K562 (cell line): Measurements from ENCODE around the gene TMEM217. TPM values are rescaled to one million over a fixed set of nuclear protein-coding genes. Genes with fewer than 3 reads are reported as not detected.

Experiments
- ARID3A ChIP-seq: IDR thresholded peaks from 2 replicates; pipeline ENCODE4 v1.6.1; 2012; ENCODE audit warnings: low read depth, low read length, improper control_type of control experiment, borderline replicate concordance
- CEBPB ChIP-seq: fragments of 450-650 bp; IDR thresholded peaks from 2 replicates; pipeline ENCODE4 v1.6.1; 2016; ENCODE audit warnings: missing genetic modification characterization, missing compliant biosample characterization
- CUX1 ChIP-seq: fragments of 200-800 bp; sonication (Bioruptor generic); IDR thresholded peaks from 2 replicates; pipeline ENCODE4 v1.6.1; 2016; ENCODE audit warnings: missing genetic modification characterization, missing compliant biosample characterization
- E2F6 ChIP-seq, 2 experiments: IDR thresholded peaks; 2 replicates each; pipeline ENCODE4 v1.6.1; 2011; ENCODE audit warnings: borderline replicate concordance in 1 of 2, control low read depth in 1 of 2, low read depth in 1 of 2, low read length in 1 of 2, mild to moderate bottlenecking in 1 of 2, mixed read lengths in 1 of 2, moderate library complexity in 1 of 2; ENCODE audit not compliant: insufficient read depth in 1 of 2, insufficient read length in 1 of 2, poor library complexity in 1 of 2, severe bottlenecking in 1 of 2; ENCODE audit errors: extremely low read depth in 1 of 2
- EP300 ChIP-seq: IDR thresholded peaks from 2 replicates; pipeline ENCODE4 v1.6.1; 2012; ENCODE audit warnings: low read length, improper control_type of control experiment
- FOSL1 ChIP-seq: fragments of 200-800 bp; sonication (Bioruptor generic); conservative IDR thresholded peaks from 2 replicates; pipeline ENCODE4 v1.6.1; 2016; ENCODE audit warnings: missing genetic modification characterization, missing compliant biosample characterization
- JUND ChIP-seq, 2 experiments: IDR thresholded peaks; 2 replicates in 1 of 2; 3 replicates in 1 of 2; pipeline ENCODE4 v1.6.1; 2011; ENCODE audit warnings: borderline replicate concordance in 2 of 2, low read depth in 2 of 2, low read length in 2 of 2, improper control_type of control experiment in 1 of 2, missing biosample characterization in 1 of 2, missing genetic modification characterization in 1 of 2, missing genetic modification reagents in 1 of 2
- MLLT1 ChIP-seq, 2 experiments: fragments of 450-650 bp; IDR thresholded peaks; 2 replicates each; pipeline ENCODE4 v1.6.1; 2016
- NR2C2 ChIP-seq, 2 experiments: fragments of 200-800 bp in 1 of 2; sonication (Bioruptor generic) in 1 of 2; sonication (generic) in 1 of 2; formaldehyde crosslinking in 1 of 2; IDR thresholded peaks; 2 replicates each; pipeline versions ENCODE4 v1.6.1 to v1.8.0; 2016 to 2022; ENCODE audit warnings: mild to moderate bottlenecking in 1 of 2, missing compliant biosample characterization in 1 of 2, missing genetic modification characterization in 1 of 2, missing genetic modification reagents in 1 of 2
- PCBP2 ChIP-seq: fragments of 200-400 bp; formaldehyde crosslinking; IDR thresholded peaks from 2 replicates; pipeline ENCODE4 v1.6.1; 2018; ENCODE audit warnings: low read length, low read depth, mild to moderate bottlenecking, moderate library complexity; ENCODE audit not compliant: poor library complexity, severe bottlenecking
- TCF3 ChIP-seq: sonication (generic); formaldehyde crosslinking; IDR thresholded peaks from 2 replicates; pipeline ENCODE4 v1.4.0; 2020; ENCODE audit warnings: mild to moderate bottlenecking, missing genetic modification reagents
- ZNF699 ChIP-seq: fragments of 250-450 bp; sonication (Bioruptor Pico); IDR thresholded peaks from 2 replicates; pipeline ENCODE4 v1.8.0; 2021; ENCODE audit warnings: mild to moderate bottlenecking, moderate library complexity; ENCODE audit not compliant: insufficient replicate concordance
- polyA plus RNA-seq, 8 experiments: library from polyadenylated mRNA; depleted of rRNA in 4 of 8; stranded (reverse) in 5 of 8; unstranded in 3 of 8; fragments of >200 nt; fragmentation: Nextera tagmentation in 2 of 8; fragmentation: Illumina TruSeq in 1 of 8; extraction: Ambion mirVana in 2 of 8; extraction: Trizol in 1 of 8; gene quantifications; 2 replicates each; pipeline versions ENCODE4 v1.2.1 to v1.2.3, GENCODE V29; 2011 to 2014; ENCODE audit warnings: inconsistent platforms in 1 of 8, missing spikeins in 1 of 8
- total RNA-seq, 7 experiments: library from RNA; depleted of rRNA in 6 of 7; stranded (reverse); fragments of >200 nt in 6 of 7; fragmentation: Illumina TruSeq in 2 of 7; extraction: Trizol in 2 of 7; gene quantifications; 2 replicates each; pipeline versions ENCODE4 v1.2.1 to v1.2.3, GENCODE V29; 2011 to 2021; ENCODE audit warnings: low replicate concordance in 1 of 7
- TF ChIP-seq, protein P1 (sequence below): fragments of 450-650 bp; IDR thresholded peaks from 2 replicates; pipeline ENCODE4 v1.6.1; 2016; ENCODE audit warnings: antibody characterized with exemption

Gene TMEM217
- total and polyA plus RNA-seq, 9 of the 15 experiments (the other 6 are each of a cell fraction or from before 2014, with no cell fraction given): 1.3 to 8.0 (median 1.9) TPM

DNA sequence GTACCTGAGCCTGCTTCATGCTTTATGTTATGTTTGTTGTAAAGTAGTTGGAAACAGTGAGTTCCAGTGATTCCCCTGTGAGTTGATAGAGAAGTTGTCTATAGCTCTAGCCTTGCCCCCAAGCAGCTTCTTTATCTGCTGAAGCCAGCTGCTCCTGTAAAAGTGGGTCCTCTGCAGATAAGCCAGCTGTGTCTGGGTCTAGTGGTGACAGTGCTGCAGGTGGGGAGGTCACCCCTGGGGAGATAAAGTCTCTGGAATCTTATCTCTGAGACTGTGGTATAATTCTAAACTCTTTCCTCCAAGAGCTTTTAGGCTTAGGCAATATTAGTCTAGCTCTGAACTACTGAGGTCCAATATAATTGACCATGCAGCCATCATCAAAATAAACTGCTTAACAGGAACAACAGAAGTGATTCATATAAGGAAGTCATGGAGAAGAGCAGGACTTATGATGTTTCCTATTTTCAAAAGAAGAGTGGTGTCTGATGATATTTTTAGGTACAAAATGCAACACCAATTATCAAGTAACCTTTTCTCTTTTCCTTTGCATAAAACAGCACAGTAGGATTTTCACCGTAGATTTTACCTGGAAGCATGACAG is 44.2 kb upstream of the TMEM217 start (continued):
- TF ChIP-seq TCF3 (CRISPR knock-in tag): peak; percentile 100
- no peak for TF ChIP-seq ZNF699
- TF ChIP-seq E2F6 (IDR thresholded peaks at IDR 0.05; ENCODE audit: borderline replicate concordance in 1 of 2, extremely low read depth in 1 of 2, insufficient read depth in 1 of 2, insufficient read length in 1 of 2, low read depth in 1 of 2, low read length in 1 of 2, poor library complexity in 1 of 2, severe bottlenecking in 1 of 2): no peak
- peak; percentile 91 for TF ChIP-seq CEBPB
- TF ChIP-seq CUX1 (CRISPR knock-in tag): peak; percentile 91
- TF ChIP-seq JUND (IDR thresholded peaks at IDR 0.05; ENCODE audit: borderline replicate concordance, low read depth, low read length): peak; percentile 93
- peak; percentile 80; the same call in 2 of the 3 replicates for TF ChIP-seq JUND (tag; IDR thresholded peaks at IDR 0.05; ENCODE audit: borderline replicate concordance, low read depth, low read length)
- TF ChIP-seq FOSL1: peak; percentile 94
- TF ChIP-seq ARID3A: peak; percentile 85
- TF ChIP-seq NR2C2 (CRISPR knock-in tag; IDR thresholded peaks at IDR 0.05): no peak
- TF ChIP-seq NR2C2 (tag; IDR thresholded peaks at IDR 0.05): peak; percentile 80; the same call in 1 of the 2 replicates
- peak; percentile 100 for TF ChIP-seq EP300
- TF ChIP-seq, protein P1, sequence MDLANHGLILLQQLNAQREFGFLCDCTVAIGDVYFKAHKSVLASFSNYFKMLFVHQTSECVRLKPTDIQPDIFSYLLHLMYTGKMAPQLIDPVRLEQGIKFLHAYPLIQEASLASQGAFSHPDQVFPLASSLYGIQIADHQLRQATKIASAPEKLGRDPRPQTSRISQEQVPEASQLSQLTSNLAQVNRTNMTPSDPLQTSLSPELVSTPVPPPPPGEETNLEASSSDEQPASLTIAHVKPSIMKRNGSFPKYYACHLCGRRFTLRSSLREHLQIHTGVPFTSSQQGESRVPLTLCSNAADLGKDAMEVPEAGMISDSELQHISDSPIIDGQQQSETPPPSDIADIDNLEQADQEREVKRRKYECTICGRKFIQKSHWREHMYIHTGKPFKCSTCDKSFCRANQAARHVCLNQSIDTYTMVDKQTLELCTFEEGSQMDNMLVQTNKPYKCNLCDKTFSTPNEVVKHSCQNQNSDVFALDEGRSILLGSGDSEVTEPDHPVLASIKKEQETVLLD: peak; percentile 78; the same call in 1 of the 2 replicates
- TF ChIP-seq PCBP2: no peak
- TF ChIP-seq MLLT1 (IDR thresholded peaks at IDR 0.05): peak in 1 of 2 experiments; percentile 87; a peak in 2 of 4 replicates
